DND-41 (cell line): ENCODE data around the gene CYP2A6.

Experiments
- ATAC-seq: fragments of 200-7000 bp; cut with Tn5 transposase; 3 replicates; pipeline ENCODE4 v1.9.1; 2021; ENCODE audit warnings: low read depth; ENCODE audit not compliant: insufficient read depth
- DNase-seq: peaks from one replicate; pipeline ENCODE4 v3.0.0-alpha.2; 2020
- H2AFZ ChIP-seq: 2 replicates; pipeline ENCODE4 v1.6.0; 2012; ENCODE audit warnings: low read depth, low read length
- H3K27ac ChIP-seq: 2 replicates; pipeline ENCODE4 v1.5.1; 2012; ENCODE audit warnings: low read length, inconsistent platforms
- H3K27me3 ChIP-seq: fragments of 200-600 bp; sonication (generic); 2 replicates; pipeline ENCODE4 v1.6.0; 2012; ENCODE audit warnings: low read length, mild to moderate bottlenecking, inconsistent platforms; ENCODE audit not compliant: insufficient read depth, poor library complexity
- H3K36me3 ChIP-seq: 2 replicates; pipeline ENCODE4 v1.5.1; 2012; ENCODE audit warnings: low read length, inconsistent platforms; ENCODE audit not compliant: insufficient read depth
- H3K4me1 ChIP-seq: 2 replicates; pipeline ENCODE4 v1.5.1; 2012; ENCODE audit warnings: mild to moderate bottlenecking, low read length; ENCODE audit not compliant: insufficient read depth
- H3K4me2 ChIP-seq: 2 replicates; pipeline ENCODE4 v1.6.0; 2012; ENCODE audit warnings: mild to moderate bottlenecking, moderate library complexity, low read length, inconsistent platforms; ENCODE audit not compliant: insufficient read depth
- H3K4me3 ChIP-seq, 2 experiments: fragments of 200-600 bp in 1 of 2; shearing (Covaris generic) in 1 of 2; 2 replicates each; pipeline ENCODE4 v1.5.1; 2012 to 2016; ENCODE audit warnings: inconsistent platforms in 2 of 2, low read length in 2 of 2, mild to moderate bottlenecking in 2 of 2, low read depth in 1 of 2, moderate library complexity in 1 of 2
- H3K79me2 ChIP-seq: 2 replicates; pipeline ENCODE4 v1.6.0; 2012; ENCODE audit warnings: low read length, inconsistent platforms; ENCODE audit not compliant: insufficient read depth
- H3K9ac ChIP-seq: 2 replicates; pipeline ENCODE4 v1.6.0; 2012; ENCODE audit warnings: low read depth, mild to moderate bottlenecking, inconsistent platforms, low read length, moderate library complexity
- H3K9me3 ChIP-seq: 2 replicates; pipeline ENCODE4 v1.5.1; 2012; ENCODE audit warnings: low read length, moderate library complexity, mild to moderate bottlenecking, inconsistent platforms; ENCODE audit not compliant: insufficient read depth, severe bottlenecking
- H4K20me1 ChIP-seq: 2 replicates; pipeline ENCODE4 v1.6.0; 2012; ENCODE audit warnings: low read length; ENCODE audit not compliant: insufficient read depth
- EZH2 ChIP-seq: IDR thresholded peaks from 3 replicates; pipeline ENCODE4 v1.6.1; 2012; ENCODE audit warnings: borderline replicate concordance, low read depth, mild to moderate bottlenecking, moderate library complexity, low read length, inconsistent platforms; ENCODE audit not compliant: severe bottlenecking
- TF ChIP-seq, protein P1 (sequence below): IDR thresholded peaks from 2 replicates; pipeline ENCODE4 v1.5.1; 2012; ENCODE audit warnings: borderline replicate concordance, low read length, moderate library complexity, mild to moderate bottlenecking; ENCODE audit not compliant: poor library complexity, severe bottlenecking; ENCODE audit errors: extremely low read depth

The CYP2A6 gene

DNA sequence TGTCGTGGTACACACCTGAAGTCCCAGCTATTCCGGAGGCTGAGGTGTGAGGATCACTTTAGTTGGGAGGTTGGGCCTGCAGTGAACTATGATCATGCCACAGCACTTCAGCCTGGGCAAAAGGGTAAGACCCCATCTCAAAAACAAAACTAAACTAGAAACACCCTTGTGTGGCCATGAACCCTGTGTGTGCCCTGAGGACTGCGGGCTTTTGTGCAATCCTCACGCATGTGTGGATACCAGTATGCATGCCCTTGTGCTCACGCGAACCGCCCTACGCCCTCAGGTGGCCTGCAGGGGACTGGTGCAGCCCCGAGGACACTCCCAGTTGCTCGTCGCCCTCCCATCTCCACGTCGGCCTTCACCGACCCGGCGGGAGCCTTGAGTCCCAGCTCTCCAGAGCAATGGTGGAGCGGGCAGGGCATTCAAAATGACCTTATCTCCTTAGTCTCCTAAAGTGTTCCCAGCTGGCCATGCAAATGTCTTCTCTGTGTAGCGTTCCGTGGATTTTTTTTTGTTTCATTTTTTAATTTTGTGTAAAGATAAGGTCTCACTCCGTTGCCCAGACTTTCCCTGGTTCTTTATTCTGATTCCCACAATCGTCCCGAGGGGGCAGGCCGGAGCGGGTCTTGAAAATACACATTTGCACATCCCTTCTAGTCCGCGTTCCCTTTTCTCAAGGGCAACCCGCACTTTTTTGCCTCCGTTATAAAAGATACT, 52.1 kb downstream of the CYP2A6 start:
- ATAC-seq (peak; percentile 18; the same call in 2 of the 3 replicates), DNase-seq (peak; percentile 43)
- peak overlapping the region; percentile 85 for H2AFZ ChIP-seq
- H3K36me3 ChIP-seq = peaks cover 29% of the 10 kb centered on the region
- H4K20me1 ChIP-seq = peaks cover 33% of the 10 kb centered on the region
- H3K27ac ChIP-seq = peak overlapping the region; percentile 82
- H3K4me3 ChIP-seq = peak overlapping the region; percentile 48 to 67; a peak in 3 of 4 replicates
- no peaks in the 10 kb centered on the region for H3K9me3 ChIP-seq
- H3K79me2 ChIP-seq = peaks cover 43% of the 10 kb centered on the region
- no peaks in the 10 kb centered on the region for H3K27me3 ChIP-seq
- H3K9ac ChIP-seq = peak overlapping the region; percentile 62
- peak overlapping the region; percentile 70 for H3K4me2 ChIP-seq
- H3K4me1 ChIP-seq = peaks cover 44% of the 10 kb centered on the region
- TF ChIP-seq EZH2 = no peak
- TF ChIP-seq, protein P1, sequence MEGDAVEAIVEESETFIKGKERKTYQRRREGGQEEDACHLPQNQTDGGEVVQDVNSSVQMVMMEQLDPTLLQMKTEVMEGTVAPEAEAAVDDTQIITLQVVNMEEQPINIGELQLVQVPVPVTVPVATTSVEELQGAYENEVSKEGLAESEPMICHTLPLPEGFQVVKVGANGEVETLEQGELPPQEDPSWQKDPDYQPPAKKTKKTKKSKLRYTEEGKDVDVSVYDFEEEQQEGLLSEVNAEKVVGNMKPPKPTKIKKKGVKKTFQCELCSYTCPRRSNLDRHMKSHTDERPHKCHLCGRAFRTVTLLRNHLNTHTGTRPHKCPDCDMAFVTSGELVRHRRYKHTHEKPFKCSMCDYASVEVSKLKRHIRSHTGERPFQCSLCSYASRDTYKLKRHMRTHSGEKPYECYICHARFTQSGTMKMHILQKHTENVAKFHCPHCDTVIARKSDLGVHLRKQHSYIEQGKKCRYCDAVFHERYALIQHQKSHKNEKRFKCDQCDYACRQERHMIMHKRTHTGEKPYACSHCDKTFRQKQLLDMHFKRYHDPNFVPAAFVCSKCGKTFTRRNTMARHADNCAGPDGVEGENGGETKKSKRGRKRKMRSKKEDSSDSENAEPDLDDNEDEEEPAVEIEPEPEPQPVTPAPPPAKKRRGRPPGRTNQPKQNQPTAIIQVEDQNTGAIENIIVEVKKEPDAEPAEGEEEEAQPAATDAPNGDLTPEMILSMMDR = peak; percentile 41

DNA sequence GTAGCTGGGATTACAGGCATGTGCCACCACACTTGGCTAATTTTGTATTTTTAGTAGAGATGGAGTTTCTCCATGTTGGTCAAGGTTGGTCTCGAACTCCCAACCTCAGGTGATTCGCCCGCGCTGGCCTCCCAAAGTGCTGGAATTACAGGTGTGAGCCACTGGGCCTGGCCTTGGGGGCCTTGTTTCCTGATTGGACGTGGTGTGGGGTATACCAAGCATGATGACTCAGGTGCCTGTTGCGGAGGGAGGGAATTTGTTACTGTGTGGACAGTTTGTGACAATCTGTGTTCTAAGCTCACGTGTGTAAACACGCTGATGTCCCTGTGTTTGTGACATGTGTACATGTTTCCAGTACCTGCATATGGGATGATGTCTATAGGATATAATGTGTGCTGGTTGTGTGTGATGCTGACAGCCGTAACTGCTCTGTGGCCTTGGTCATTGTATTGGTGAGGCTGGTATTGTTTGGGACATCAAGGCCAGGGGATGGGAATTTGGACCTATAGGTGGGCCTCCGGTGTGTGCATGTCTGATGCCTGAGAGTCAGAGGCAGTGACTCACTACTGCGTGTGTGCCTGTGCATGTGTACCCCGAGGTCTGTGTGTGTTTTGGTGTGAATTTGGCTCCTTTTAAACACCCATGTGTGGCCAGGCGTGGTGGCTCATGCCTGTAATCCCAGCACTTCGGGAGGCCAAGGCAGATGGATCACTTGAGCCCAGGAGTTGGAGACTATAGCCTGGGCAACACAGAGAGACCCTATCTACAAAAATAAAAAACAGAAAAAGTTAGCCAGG, 52.9 kb downstream of the CYP2A6 start:
- TF ChIP-seq, protein P1 = no peak
- TF ChIP-seq EZH2 = no peak
- Histone ChIP-seq H3K79me2 (peaks cover 35% of the 10 kb centered on the region), H3K9me3 (no peaks in the 10 kb centered on the region), H3K4me1 (peaks cover 37% of the 10 kb centered on the region), H4K20me1 (peaks cover 25% of the 10 kb centered on the region), H3K9ac (no peak overlapping the region; the same call in 1 of the 2 replicates), H3K27ac (peak overlapping the region; percentile 82; the same call in 1 of the 2 replicates), H3K27me3 (no peaks in the 10 kb centered on the region), H3K4me3 (peak overlapping the region in 1 of 2 experiments; percentile 67; a peak in 2 of 4 replicates), H3K4me2 (peak overlapping the region; percentile 70), H3K36me3 (peaks cover 21% of the 10 kb centered on the region), H2AFZ (no peak overlapping the region)
- DNase-seq (no peak), ATAC-seq (no peak)
